ENCODE data around the gene TNFRSF9.

The TNFRSF9 gene

GRCh38 chr1:7865978-7866377 lies 74.7 kb downstream of the TNFRSF9 start:
- TF ChIP-seq CTCF (IDR thresholded peaks at IDR 0.05; ENCODE audit: low read depth, low read length), result no peak
- no peak overlapping the region for H3K4me3 ChIP-seq (replicated peaks in 1 of 2; ENCODE audit: low read depth in 2 of 2, low read length in 2 of 2)
- no peak for DNase-seq (ENCODE audit: low read depth in 2 of 2)

Measured in cardiac fibroblast (primary cell).